ENCODE results near the gene SLC43A1.

DNA sequence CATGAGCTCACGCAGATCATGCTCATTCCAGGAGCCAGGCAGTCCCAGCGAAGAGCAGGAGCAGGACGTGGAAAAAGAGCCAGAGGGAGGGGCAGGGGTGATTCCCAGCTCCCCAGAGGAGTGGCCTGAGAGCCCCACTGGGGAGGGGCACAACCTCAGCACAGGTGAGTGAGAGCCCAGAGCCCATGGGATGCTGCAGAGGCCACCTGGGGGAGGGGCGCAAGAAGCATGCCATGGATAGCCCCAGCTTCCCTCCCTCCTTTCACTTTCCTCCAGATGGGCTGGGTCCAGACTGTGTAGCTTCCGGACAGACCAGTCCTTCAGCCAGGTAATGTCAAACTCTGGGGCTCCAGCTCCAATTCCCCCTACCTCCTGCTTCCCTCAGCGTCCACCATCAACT, 28.1 kb upstream of the SLC43A1 start:
- no peak for TF ChIP-seq RAD21 (IDR thresholded peaks at IDR 0.05; ENCODE audit: low read length)
- TF ChIP-seq GABPA (IDR thresholded peaks at IDR 0.05; ENCODE audit: low read depth): no peak
- no peak for TF ChIP-seq POLR2AphosphoS5 (IDR thresholded peaks at IDR 0.05; ENCODE audit: low read depth, low read length)
- TF ChIP-seq, protein P1, sequence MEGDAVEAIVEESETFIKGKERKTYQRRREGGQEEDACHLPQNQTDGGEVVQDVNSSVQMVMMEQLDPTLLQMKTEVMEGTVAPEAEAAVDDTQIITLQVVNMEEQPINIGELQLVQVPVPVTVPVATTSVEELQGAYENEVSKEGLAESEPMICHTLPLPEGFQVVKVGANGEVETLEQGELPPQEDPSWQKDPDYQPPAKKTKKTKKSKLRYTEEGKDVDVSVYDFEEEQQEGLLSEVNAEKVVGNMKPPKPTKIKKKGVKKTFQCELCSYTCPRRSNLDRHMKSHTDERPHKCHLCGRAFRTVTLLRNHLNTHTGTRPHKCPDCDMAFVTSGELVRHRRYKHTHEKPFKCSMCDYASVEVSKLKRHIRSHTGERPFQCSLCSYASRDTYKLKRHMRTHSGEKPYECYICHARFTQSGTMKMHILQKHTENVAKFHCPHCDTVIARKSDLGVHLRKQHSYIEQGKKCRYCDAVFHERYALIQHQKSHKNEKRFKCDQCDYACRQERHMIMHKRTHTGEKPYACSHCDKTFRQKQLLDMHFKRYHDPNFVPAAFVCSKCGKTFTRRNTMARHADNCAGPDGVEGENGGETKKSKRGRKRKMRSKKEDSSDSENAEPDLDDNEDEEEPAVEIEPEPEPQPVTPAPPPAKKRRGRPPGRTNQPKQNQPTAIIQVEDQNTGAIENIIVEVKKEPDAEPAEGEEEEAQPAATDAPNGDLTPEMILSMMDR (IDR thresholded peaks at IDR 0.05): no peak
- no peak for TF ChIP-seq MEF2A (IDR thresholded peaks at IDR 0.05; ENCODE audit: borderline replicate concordance, low read depth)
- TF ChIP-seq USF1 (IDR thresholded peaks at IDR 0.05; ENCODE audit: borderline replicate concordance, low read depth): no peak
- no peak for TF ChIP-seq PBX3 (IDR thresholded peaks at IDR 0.05)

All from SK-N-SH (cell line).